IMR-90 (cell line): ENCODE measurements around the gene FXN. TPM values are rescaled to one million over a fixed set of nuclear protein-coding genes. Genes with fewer than 3 reads are reported as not detected.

Experiments used
- ATAC-seq: fragments of 200-7000 bp; cut with Tn5 transposase; 2 replicates; pipeline ENCODE4 v1.9.1; 2020; ENCODE audit warnings: low read depth, mild to moderate bottlenecking, moderate library complexity
- BruUV-seq: library from RNA; stranded (reverse); fragments of 400-500 nt; replicated peaks from 2 replicates; lab custom pipeline; 2021; lab: Mats Ljungman, UMichigan
- CTCF ChIA-PET: fragments of 300-600 bp; formaldehyde crosslinking; extraction: SDS; loops from one replicate; lab custom pipeline; 2021; ENCODE audit warnings: antibody characterized with exemption; lab: Yijun Ruan, JAX
- POLR2A ChIA-PET: fragments of 300-600 bp; sonication (Branson Sonifier 250); formaldehyde crosslinking; loops from one replicate; lab custom pipeline; 2022; ENCODE audit warnings: antibody characterized with exemption; ENCODE audit not compliant: unreplicated experiment; lab: Charles Lee
- DNase-seq: peaks from one replicate; pipeline ENCODE4 v3.0.0; 2013
- H2AFZ ChIP-seq: replicated peaks from 2 replicates; pipeline ENCODE3; 2013; ENCODE audit warnings: low read length, mild to moderate bottlenecking; ENCODE audit not compliant: poor library complexity
- H2AK5ac ChIP-seq: 2 replicates; pipeline ENCODE4 v1.6.1; 2013; ENCODE audit warnings: low read depth, low read length, inconsistent platforms
- H2AK9ac ChIP-seq: replicated peaks from 2 replicates; pipeline ENCODE3; 2013; ENCODE audit warnings: mild to moderate bottlenecking, low read depth, low read length, moderate library complexity; ENCODE audit not compliant: poor library complexity
- H2BK120ac ChIP-seq: 2 replicates; pipeline ENCODE4 v1.6.1; 2013; ENCODE audit warnings: low read depth, low read length, inconsistent platforms
- H2BK15ac ChIP-seq: 3 replicates; pipeline ENCODE4 v1.6.1; 2013; ENCODE audit warnings: low read depth, low read length, inconsistent platforms
- H2BK20ac ChIP-seq: 2 replicates; pipeline ENCODE4 v1.6.1; 2013; ENCODE audit warnings: low read depth, mild to moderate bottlenecking, inconsistent platforms, low read length, moderate library complexity
- H2BK5ac ChIP-seq: 2 replicates; pipeline ENCODE4 v1.6.1; 2013; ENCODE audit warnings: mild to moderate bottlenecking, low read depth, low read length, inconsistent platforms; ENCODE audit not compliant: poor library complexity, severe bottlenecking
- H3K14ac ChIP-seq: replicated peaks from 2 replicates; pipeline ENCODE4 v1.6.1; 2013; ENCODE audit warnings: low read depth, low read length, inconsistent platforms
- H3K18ac ChIP-seq: 2 replicates; pipeline ENCODE4 v1.6.1; 2013; ENCODE audit warnings: low read depth, low read length, control low read depth
- H3K23ac ChIP-seq: 2 replicates; pipeline ENCODE4 v1.6.1; 2013; ENCODE audit warnings: low read depth, low read length, inconsistent platforms
- H3K27ac ChIP-seq: 2 replicates; pipeline ENCODE4 v1.5.1; 2013; ENCODE audit warnings: mild to moderate bottlenecking, control low read depth, low read length; ENCODE audit not compliant: insufficient read depth
- H3K27me3 ChIP-seq: 2 replicates; pipeline ENCODE4 v1.6.1; 2013; ENCODE audit warnings: low read length; ENCODE audit not compliant: control insufficient read depth, insufficient read depth
- H3K36me3 ChIP-seq: 2 replicates; pipeline ENCODE4 v1.6.1; 2013; ENCODE audit warnings: low read length, mixed read lengths; ENCODE audit not compliant: control insufficient read depth, insufficient read depth
- H3K4ac ChIP-seq: 2 replicates; pipeline ENCODE4 v1.6.1; 2013; ENCODE audit warnings: low read depth, low read length, inconsistent platforms
- H3K4me1 ChIP-seq: 2 replicates; pipeline ENCODE4 v1.6.1; 2013; ENCODE audit warnings: low read length, mixed read lengths; ENCODE audit not compliant: control insufficient read depth, insufficient read depth
- H3K4me2 ChIP-seq: 2 replicates; pipeline ENCODE4 v1.6.1; 2013; ENCODE audit warnings: low read depth, mild to moderate bottlenecking, control low read depth, low read length, moderate library complexity
- H3K4me3 ChIP-seq: 2 replicates; pipeline ENCODE4 v1.5.1; 2013; ENCODE audit warnings: low read depth, mild to moderate bottlenecking, control low read depth, low read length, moderate library complexity; ENCODE audit not compliant: insufficient read depth
- H3K56ac ChIP-seq: 2 replicates; pipeline ENCODE4 v1.6.1; 2013; ENCODE audit warnings: low read length, inconsistent platforms; ENCODE audit not compliant: insufficient read depth; ENCODE audit errors: extremely low read depth
- H3K79me1 ChIP-seq, 2 experiments: 2 replicates each; pipeline ENCODE4 v1.6.1; 2013; ENCODE audit warnings: low read length in 2 of 2, inconsistent platforms in 1 of 2, low read depth in 1 of 2
- H3K9ac ChIP-seq: 2 replicates; pipeline ENCODE4 v1.6.1; 2013; ENCODE audit warnings: low read depth, low read length, control low read depth
- H3K9me1 ChIP-seq: 2 replicates; pipeline ENCODE4 v1.6.1; 2013; ENCODE audit warnings: low read length, inconsistent platforms; ENCODE audit not compliant: insufficient read depth
- H3K9me3 ChIP-seq: 2 replicates; pipeline ENCODE4 v1.6.1; 2013; ENCODE audit warnings: low read length; ENCODE audit not compliant: control insufficient read depth, insufficient read depth
- H4K20me1 ChIP-seq: 2 replicates; pipeline ENCODE4 v1.6.1; 2013; ENCODE audit warnings: low read length, inconsistent platforms; ENCODE audit not compliant: insufficient read depth
- H4K5ac ChIP-seq: 2 replicates; pipeline ENCODE4 v1.6.1; 2013; ENCODE audit warnings: mild to moderate bottlenecking, low read depth, low read length, control low read depth
- H4K8ac ChIP-seq, 2 experiments: 2 replicates each; pipeline ENCODE4 v1.6.1; 2013; ENCODE audit warnings: low read depth in 2 of 2, low read length in 2 of 2, control low read depth in 1 of 2, inconsistent platforms in 1 of 2
- H4K91ac ChIP-seq: 2 replicates; pipeline ENCODE4 v1.6.1; 2013; ENCODE audit warnings: low read depth, low read length, inconsistent platforms; ENCODE audit not compliant: insufficient read depth
- BHLHE40 ChIP-seq: fragments of 150-350 bp; IDR thresholded peaks from 2 replicates; pipeline ENCODE4 v1.6.1; 2016; ENCODE audit warnings: mild to moderate bottlenecking, low read depth, low read length
- CEBPB ChIP-seq: IDR thresholded peaks from 2 replicates; pipeline ENCODE4 v1.6.1; 2012; ENCODE audit warnings: low read depth, low read length, improper control_type of control experiment
- CHD1 ChIP-seq: IDR thresholded peaks from 2 replicates; pipeline ENCODE4 v1.6.1; 2012; ENCODE audit warnings: low read depth, low read length, improper control_type of control experiment
- CTCF ChIP-seq: conservative IDR thresholded peaks from 2 replicates; pipeline ENCODE4 v1.5.1; 2012; ENCODE audit warnings: mild to moderate bottlenecking, low read depth, low read length, improper control_type of control experiment
- ELK1 ChIP-seq: fragments of 150-350 bp; IDR thresholded peaks from 2 replicates; pipeline ENCODE4 v1.6.1; 2016; ENCODE audit warnings: low read depth, mild to moderate bottlenecking, low read length, moderate library complexity, borderline replicate concordance
- FOS ChIP-seq: fragments of 150-350 bp; IDR thresholded peaks from 2 replicates; pipeline ENCODE4 v1.6.1; 2016; ENCODE audit warnings: low read depth, low read length
- MAFK ChIP-seq: IDR thresholded peaks from 2 replicates; pipeline ENCODE4 v1.6.1; 2012; ENCODE audit warnings: low read depth, low read length, improper control_type of control experiment
- MAZ ChIP-seq: IDR thresholded peaks from 2 replicates; pipeline ENCODE4 v1.6.1; 2012; ENCODE audit warnings: low read depth, mild to moderate bottlenecking, low read length, improper control_type of control experiment, moderate library complexity, borderline replicate concordance
- MXI1 ChIP-seq: IDR thresholded peaks from 2 replicates; pipeline ENCODE4 v1.6.1; 2012; ENCODE audit warnings: low read depth, mild to moderate bottlenecking, low read length, moderate library complexity, borderline replicate concordance
- NFE2L2 ChIP-seq: fragments of 150-350 bp; IDR thresholded peaks from 2 replicates; pipeline ENCODE4 v1.6.1; 2016; ENCODE audit warnings: low read depth, mild to moderate bottlenecking, low read length
- POLR2A ChIP-seq: IDR thresholded peaks from 2 replicates; pipeline ENCODE4 v1.6.1; 2012; ENCODE audit warnings: mild to moderate bottlenecking, low read depth, low read length
- RAD21 ChIP-seq: IDR thresholded peaks from 2 replicates; pipeline ENCODE4 v1.6.1; 2012; ENCODE audit warnings: low read length, improper control_type of control experiment
- RCOR1 ChIP-seq: IDR thresholded peaks from 2 replicates; pipeline ENCODE4 v1.6.1; 2012; ENCODE audit warnings: mild to moderate bottlenecking, low read length, improper control_type of control experiment; ENCODE audit not compliant: insufficient replicate concordance
- RFX5 ChIP-seq: IDR thresholded peaks from 2 replicates; pipeline ENCODE4 v1.8.0; 2012; ENCODE audit warnings: low read depth, mild to moderate bottlenecking, low read length, moderate library complexity
- SMC3 ChIP-seq: fragments of 150-350 bp; IDR thresholded peaks from 2 replicates; pipeline ENCODE4 v1.6.1; 2016; ENCODE audit warnings: low read depth, mild to moderate bottlenecking, antibody characterized with exemption, low read length, moderate library complexity
- USF2 ChIP-seq: fragments of 150-350 bp; IDR thresholded peaks from 2 replicates; pipeline ENCODE4 v1.6.1; 2017; ENCODE audit warnings: mild to moderate bottlenecking, antibody characterized with exemption, low read length, low read depth
- WGBS, 2 experiments: methylation state at CpG; one replicate each; pipeline versions ENCODE4 v1.1.5 to v1.1.7; 2013; ENCODE audit warnings: missing lambda C conversion rate in 2 of 2; ENCODE audit not compliant: insufficient read length in 1 of 2; ENCODE audit errors: extremely low coverage in 2 of 2; 5-methylcytosine and 5-hydroxymethylcytosine counted together
- dilution Hi-C: fragments of 300-500 bp; cut with HindIII; formaldehyde crosslinking; loops from one replicate; pipeline ENCODE4 v1.14.3; 2018; ENCODE audit warnings: low sequenced_read_pairs; ENCODE audit not compliant: unreplicated experiment
- in situ Hi-C: fragments of 300-500 bp; cut with MboI; formaldehyde crosslinking; loops from 3 replicates; pipeline ENCODE4 v1.14.3; 2019; ENCODE audit warnings: low sequenced_read_pairs, inconsistent platforms, mixed read lengths
- intact Hi-C: fragments of 100-400 bp; cut with micrococcal nuclease; formaldehyde crosslinking; loops from 2 replicates; pipeline ENCODE4 v1.10.0; 2022
- polyA plus RNA-seq, 3 experiments: library from polyadenylated mRNA; depleted of rRNA; stranded (reverse); fragments of >200 nt; gene quantifications; 2 replicates each; pipeline ENCODE4 v1.2.3, GENCODE V29; 2012; ENCODE audit warnings: low replicate concordance in 1 of 3
- total RNA-seq: library from RNA; depleted of rRNA; stranded (reverse); fragments of >200 nt; gene quantifications from 2 replicates; pipeline ENCODE4 v1.2.3, GENCODE V29; 2012

Gene FXN
- total and polyA plus RNA-seq, 2 of the 4 experiments (the other 2 are of a cell fraction), result 3.9 to 18.1 TPM

- DNase-seq (peak; percentile 5), ATAC-seq (no peak; the same call in none of the 2 replicates)
- dilution Hi-C loops, result no loop called here
- Histone ChIP-seq H3K79me1 (no peaks in the 10 kb centered on the region), H3K9me3 (no peaks in the 10 kb centered on the region), H2BK5ac (no peak overlapping the region), H2BK120ac (no peak overlapping the region), H2AK9ac (no peak overlapping the region), H3K27ac (no peak overlapping the region), H3K36me3 (no peaks in the 10 kb centered on the region), H3K9ac (no peak overlapping the region), H3K18ac (no peak overlapping the region), H3K56ac (no peak overlapping the region), H4K8ac (no peak overlapping the region), H3K14ac (no peak overlapping the region), H3K4me2 (no peak overlapping the region), H2BK15ac (no peak overlapping the region), H4K5ac (no peak overlapping the region), H2AK5ac (no peak overlapping the region), H2BK20ac (no peak overlapping the region), H3K4me3 (no peak overlapping the region), H3K9me1 (no peaks in the 10 kb centered on the region), H4K91ac (no peak overlapping the region), H4K20me1 (no peaks in the 10 kb centered on the region), H3K23ac (no peak overlapping the region), H2AFZ (no peak overlapping the region), H3K4me1 (no peaks in the 10 kb centered on the region), H3K27me3 (peaks cover 9% of the 10 kb centered on the region), H3K4ac (no peak overlapping the region)
- ChIA-PET POLR2A (no interaction called here), CTCF (interaction anchor here (1.0 kb wide), 1 partner anchor 31 kb away, joined by 5 read pairs; the partner anchor contains the start of gene FXN)
- BruUV-seq, result no TSS peak
- intact Hi-C loops, result no loop called here
- WGBS, 2 experiments, result no CpG with 5 or more reads among the region's 2 CpGs
- in situ Hi-C loops, result loop anchor here (10.0 kb wide), 1 partner anchor 420 kb away; no protein-coding TSS in a partner anchor
- TF ChIP-seq FOS (no peak), MAZ (no peak), CHD1 (no peak), ELK1 (no peak), RFX5 (no peak), MAFK (no peak), RCOR1 (no peak), CTCF (no peak), BHLHE40 (no peak), NFE2L2 (no peak), USF2 (no peak), SMC3 (no peak), CEBPB (no peak), POLR2A (no peak), MXI1 (no peak), RAD21 (no peak)
Measured at GRCh38 chr9:69004836-69005235, 30.7 kb upstream of the FXN start.
